Hematopoietic multipotent progenitor cell treated with erythropoietin and hydrocortisone succinate and interleukin-3 and kit ligand, for 15 days (in vitro differentiated cells): ENCODE data around the gene PRKCZ.

Source experiments
- DNase-seq: peaks from one replicate; pipeline ENCODE4 v3.0.0-alpha.2; 2015; ENCODE audit warnings: low spot score

PRKCZ gene

GRCh38 chr1:2229911-2230731, 179.9 kb downstream of the PRKCZ start:
- DNase-seq = no peak

GRCh38 chr1:2230781-2231531, 180.7 kb downstream of the PRKCZ start:
- peak; percentile 22 for DNase-seq

GRCh38 chr1:2231532-2232254, 181.5 kb downstream of the PRKCZ start:
- DNase-seq = peak; percentile 54

- no peak for DNase-seq
Observed at GRCh38 chr1:2232255-2232915, 182.2 kb downstream of the PRKCZ start.

- peak; percentile 61 for DNase-seq
Observed at GRCh38 chr1:2232916-2233438, 182.8 kb downstream of the PRKCZ start.

GRCh38 chr1:2233468-2233867, 183.3 kb downstream of the PRKCZ start:
- DNase-seq = no peak

GRCh38 chr1:2233997-2234761, 184.0 kb downstream of the PRKCZ start:
- peak; percentile 49 for DNase-seq

- no peak for DNase-seq
Observed at GRCh38 chr1:2234762-2235113, 184.5 kb downstream of the PRKCZ start.
